GM12891 (cell line): ENCODE data around the gene MFAP3. TPM values are rescaled to one million over a fixed set of nuclear protein-coding genes. Genes with fewer than 3 reads are reported as not detected.

Source experiments
- DNase-seq: peaks from one replicate; pipeline ENCODE4 v3.0.0; 2011; ENCODE audit warnings: low spot score; ENCODE audit not compliant: insufficient read length
- FAIRE-seq: peaks from 2 replicates; lab custom pipeline; 2011; peaks lifted over from hg19 to GRCh38; lab: Jason Lieb, UNC
- PAX5 ChIP-seq: IDR thresholded peaks from 2 replicates; pipeline ENCODE4 v1.6.1; 2011; ENCODE audit warnings: low read length, moderate library complexity, mild to moderate bottlenecking; ENCODE audit not compliant: insufficient read depth, severe bottlenecking
- POLR2A ChIP-seq: IDR thresholded peaks from 2 replicates; pipeline ENCODE4 v1.6.1; 2011; ENCODE audit warnings: low read depth, low read length, control low read depth
- POLR2AphosphoS5 ChIP-seq: IDR thresholded peaks from 2 replicates; pipeline ENCODE4 v1.6.1; 2011; ENCODE audit warnings: low read depth, low read length, control low read depth
- POU2F2 ChIP-seq: IDR thresholded peaks from 2 replicates; pipeline ENCODE4 v1.6.1; 2011; ENCODE audit warnings: low read depth, mild to moderate bottlenecking, control low read depth, low read length, moderate library complexity
- SPI1 ChIP-seq: IDR thresholded peaks from 2 replicates; pipeline ENCODE4 v1.6.1; 2011; ENCODE audit warnings: low read depth, low read length, control low read depth
- TAF1 ChIP-seq: IDR thresholded peaks from 2 replicates; pipeline ENCODE4 v1.6.1; 2011; ENCODE audit warnings: low read depth, low read length, control low read depth
- polyA plus RNA-seq: library from polyadenylated mRNA; unstranded; fragments of >200 nt; gene quantifications from one replicate; pipeline ENCODE4 v1.2.1, GENCODE V29; 2012; ENCODE audit warnings: low read depth, missing spikeins, inconsistent platforms; ENCODE audit not compliant: missing spikeins

Gene MFAP3
- 6.6 TPM for polyA plus RNA-seq

- DNase-seq (peak; percentile 74), FAIRE-seq (peak; percentile 99)
- TF ChIP-seq POLR2A (peak; percentile 88), POLR2AphosphoS5 (peak; percentile 91), SPI1 (no peak), POU2F2 (peak; percentile 90), TAF1 (peak; percentile 63), PAX5 (no peak)
Measured at GRCh38 chr5:154038707-154039457, at the start of gene MFAP3, which contains the start of gene FAM114A2. Gene MFAP3 (plus strand): TSS chr5:154038967. CDS start chr5:154049723, 10,756 bp downstream. Gene FAM114A2 (minus strand): TSS chr5:154038910. CDS start chr5:154034953, 3,957 bp downstream.

GRCh38 chr5:153991168-153991567, 47.6 kb upstream of the MFAP3 start:
- DNase-seq (no peak), FAIRE-seq (no peak)
- TF ChIP-seq POLR2A = no peak
- no peak for TF ChIP-seq PAX5
- no peak for TF ChIP-seq POU2F2
- TF ChIP-seq TAF1 = no peak
- TF ChIP-seq POLR2AphosphoS5 = no peak
- no peak for TF ChIP-seq SPI1

- FAIRE-seq (peak; percentile 56), DNase-seq (no peak)
- TF ChIP-seq POU2F2 (no peak), SPI1 (no peak), PAX5 (no peak), POLR2A (no peak), TAF1 (no peak)
Measured at GRCh38 chr5:153998010-153998409, 40.8 kb upstream of the MFAP3 start.

GRCh38 chr5:153998768-153999167, 40.0 kb upstream of the MFAP3 start:
- FAIRE-seq (no peak), DNase-seq (no peak)
- TF ChIP-seq PAX5 = no peak
- no peak for TF ChIP-seq POLR2AphosphoS5
- no peak for TF ChIP-seq SPI1
- no peak for TF ChIP-seq POLR2A
- no peak for TF ChIP-seq POU2F2
- TF ChIP-seq TAF1 = no peak

- DNase-seq = no peak
- TF ChIP-seq PAX5 = no peak
- TF ChIP-seq POLR2A = no peak
- no peak for TF ChIP-seq SPI1
- no peak for TF ChIP-seq TAF1
- TF ChIP-seq POU2F2 = no peak
- no peak for TF ChIP-seq POLR2AphosphoS5
- FAIRE-seq = no peak
Measured at GRCh38 chr5:153999995-154000394, 38.8 kb upstream of the MFAP3 start.

GRCh38 chr5:154000703-154001102, 38.1 kb upstream of the MFAP3 start:
- TF ChIP-seq PAX5 (no peak), POLR2A (no peak), TAF1 (no peak), SPI1 (no peak), POLR2AphosphoS5 (no peak), POU2F2 (no peak)
- DNase-seq = no peak
- no peak for FAIRE-seq

- no peak for DNase-seq
- no peak for TF ChIP-seq SPI1
- TF ChIP-seq PAX5 = no peak
- TF ChIP-seq POLR2AphosphoS5 = no peak
- no peak for TF ChIP-seq POLR2A
- TF ChIP-seq POU2F2 = no peak
- no peak for TF ChIP-seq TAF1
- FAIRE-seq = no peak
Measured at GRCh38 chr5:154002093-154002492, 36.7 kb upstream of the MFAP3 start.

GRCh38 chr5:154002511-154003020, 36.2 kb upstream of the MFAP3 start:
- FAIRE-seq (no peak), DNase-seq (no peak)

GRCh38 chr5:154005648-154006047, 33.1 kb upstream of the MFAP3 start:
- no peak for DNase-seq
- TF ChIP-seq POLR2AphosphoS5 (no peak), POLR2A (no peak), SPI1 (no peak), PAX5 (no peak), POU2F2 (no peak), TAF1 (no peak)
- no peak for FAIRE-seq

More at GRCh38 chr5:154002511-154003020, 36.2 kb upstream of the MFAP3 start:
- no peak for TF ChIP-seq POLR2A
- TF ChIP-seq TAF1 = no peak
- no peak for TF ChIP-seq POLR2AphosphoS5
- no peak for TF ChIP-seq PAX5
- TF ChIP-seq POU2F2 = no peak
- no peak for TF ChIP-seq SPI1

GRCh38 chr5:154010660-154011059, 28.1 kb upstream of the MFAP3 start:
- no peak for TF ChIP-seq PAX5
- TF ChIP-seq TAF1 = no peak
- no peak for TF ChIP-seq POLR2A
- TF ChIP-seq POLR2AphosphoS5 = no peak
- TF ChIP-seq POU2F2 = no peak
- no peak for TF ChIP-seq SPI1
- no peak for FAIRE-seq

More at GRCh38 chr5:154010660-154011059, 28.1 kb upstream of the MFAP3 start:
- DNase-seq = no peak
